AG04449 (cell line): ENCODE measurements around the gene ADAMTS15.

ENCODE experiments used
- CTCF ChIA-PET: fragments of 350-600 bp; formaldehyde crosslinking; extraction: SDS; loops from one replicate; lab custom pipeline; 2021; ENCODE audit warnings: antibody characterized with exemption; lab: Yijun Ruan, JAX
- POLR2A ChIA-PET: fragments of 400-600, 350-600 bp; formaldehyde crosslinking; extraction: SDS; loops from one replicate; lab custom pipeline; 2020; ENCODE audit warnings: antibody characterized with exemption, inconsistent platforms; lab: Yijun Ruan, JAX
- DNase-seq: peaks from one replicate; pipeline ENCODE4 v3.0.0-alpha.2; 2010; ENCODE audit warnings: low read depth, low spot score
- H3K4me3 ChIP-seq: 2 replicates; pipeline ENCODE4 v1.5.1; 2011; ENCODE audit warnings: low read depth, mild to moderate bottlenecking, control low read depth, low read length
- TF ChIP-seq, protein P1 (sequence below): IDR thresholded peaks from one replicate; pipeline ENCODE4 v1.5.1; 2011; ENCODE audit warnings: mild to moderate bottlenecking, moderate library complexity, low read length, control low read depth, inconsistent platforms; ENCODE audit not compliant: insufficient read depth; ENCODE audit errors: missing control alignments

The ADAMTS15 gene

DNA sequence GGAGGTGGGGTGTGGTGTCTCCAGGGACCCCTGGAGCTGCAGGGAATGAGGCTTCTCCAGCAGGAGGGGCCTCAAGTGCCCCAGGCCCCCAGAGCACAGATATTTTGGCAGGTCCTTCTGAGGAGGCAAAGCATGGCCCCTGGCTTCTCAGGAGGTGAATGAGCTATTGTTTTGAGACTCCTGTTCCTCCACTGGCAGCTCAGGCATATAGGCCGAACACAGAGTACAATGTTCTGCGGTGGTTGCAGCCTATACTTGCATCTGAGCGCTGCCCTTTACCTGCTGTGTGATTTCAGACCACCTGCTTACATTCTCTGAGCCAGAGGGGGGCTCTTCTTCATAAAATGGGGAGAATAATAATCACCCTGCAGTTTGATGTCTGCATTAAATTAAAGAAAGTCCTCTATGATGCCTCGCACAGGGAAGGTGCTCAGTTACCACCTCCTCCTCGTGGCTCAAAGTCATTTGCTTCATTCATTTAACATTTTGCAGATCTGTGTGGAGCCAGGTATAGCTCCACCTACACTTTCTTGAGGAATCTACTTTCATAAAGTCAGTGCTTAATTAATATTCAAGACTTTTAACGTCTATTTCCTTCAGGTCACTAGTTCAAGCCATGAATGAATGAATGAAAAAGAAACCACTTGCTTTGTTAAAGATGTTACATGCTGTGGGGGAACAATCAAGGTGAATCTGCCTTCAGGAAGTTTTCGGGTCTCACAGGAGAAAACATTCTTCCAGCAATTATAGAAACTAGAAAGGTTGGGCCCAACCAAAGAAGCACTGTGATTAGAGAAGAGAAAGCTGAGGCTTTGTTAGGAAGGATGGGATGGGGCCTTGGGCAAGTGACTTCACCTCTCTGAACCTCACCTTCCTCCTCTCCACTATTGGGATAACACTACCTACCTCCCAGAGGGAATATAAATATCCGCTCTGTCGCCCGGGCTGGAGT is 68.4 kb downstream of the ADAMTS15 start:
- TF ChIP-seq, protein P1, sequence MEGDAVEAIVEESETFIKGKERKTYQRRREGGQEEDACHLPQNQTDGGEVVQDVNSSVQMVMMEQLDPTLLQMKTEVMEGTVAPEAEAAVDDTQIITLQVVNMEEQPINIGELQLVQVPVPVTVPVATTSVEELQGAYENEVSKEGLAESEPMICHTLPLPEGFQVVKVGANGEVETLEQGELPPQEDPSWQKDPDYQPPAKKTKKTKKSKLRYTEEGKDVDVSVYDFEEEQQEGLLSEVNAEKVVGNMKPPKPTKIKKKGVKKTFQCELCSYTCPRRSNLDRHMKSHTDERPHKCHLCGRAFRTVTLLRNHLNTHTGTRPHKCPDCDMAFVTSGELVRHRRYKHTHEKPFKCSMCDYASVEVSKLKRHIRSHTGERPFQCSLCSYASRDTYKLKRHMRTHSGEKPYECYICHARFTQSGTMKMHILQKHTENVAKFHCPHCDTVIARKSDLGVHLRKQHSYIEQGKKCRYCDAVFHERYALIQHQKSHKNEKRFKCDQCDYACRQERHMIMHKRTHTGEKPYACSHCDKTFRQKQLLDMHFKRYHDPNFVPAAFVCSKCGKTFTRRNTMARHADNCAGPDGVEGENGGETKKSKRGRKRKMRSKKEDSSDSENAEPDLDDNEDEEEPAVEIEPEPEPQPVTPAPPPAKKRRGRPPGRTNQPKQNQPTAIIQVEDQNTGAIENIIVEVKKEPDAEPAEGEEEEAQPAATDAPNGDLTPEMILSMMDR: no peak
- no peak overlapping the region for H3K4me3 ChIP-seq
- ChIA-PET POLR2A (interaction anchor here (0.5 kb wide), 1 partner anchor 130 kb away, joined by 3 read pairs; no protein-coding TSS in a partner anchor), CTCF (interaction anchor here (1.0 to 1.1 kb wide), 2 partner anchors 9 to 345 kb away, joined by 3 read pairs; no protein-coding TSS in a partner anchor)
- DNase-seq: no peak

- ChIA-PET POLR2A (no interaction called here), CTCF (interaction anchor here (1.0 to 1.2 kb wide), 3 partner anchors 8 to 344 kb away, joined by 3 read pairs; no protein-coding TSS in a partner anchor)
- DNase-seq: no peak
- TF ChIP-seq, protein P1: no peak
- no peak overlapping the region for H3K4me3 ChIP-seq
Observed at GRCh38 chr11:130518164-130518680, 69.8 kb downstream of the ADAMTS15 start.

DNA sequence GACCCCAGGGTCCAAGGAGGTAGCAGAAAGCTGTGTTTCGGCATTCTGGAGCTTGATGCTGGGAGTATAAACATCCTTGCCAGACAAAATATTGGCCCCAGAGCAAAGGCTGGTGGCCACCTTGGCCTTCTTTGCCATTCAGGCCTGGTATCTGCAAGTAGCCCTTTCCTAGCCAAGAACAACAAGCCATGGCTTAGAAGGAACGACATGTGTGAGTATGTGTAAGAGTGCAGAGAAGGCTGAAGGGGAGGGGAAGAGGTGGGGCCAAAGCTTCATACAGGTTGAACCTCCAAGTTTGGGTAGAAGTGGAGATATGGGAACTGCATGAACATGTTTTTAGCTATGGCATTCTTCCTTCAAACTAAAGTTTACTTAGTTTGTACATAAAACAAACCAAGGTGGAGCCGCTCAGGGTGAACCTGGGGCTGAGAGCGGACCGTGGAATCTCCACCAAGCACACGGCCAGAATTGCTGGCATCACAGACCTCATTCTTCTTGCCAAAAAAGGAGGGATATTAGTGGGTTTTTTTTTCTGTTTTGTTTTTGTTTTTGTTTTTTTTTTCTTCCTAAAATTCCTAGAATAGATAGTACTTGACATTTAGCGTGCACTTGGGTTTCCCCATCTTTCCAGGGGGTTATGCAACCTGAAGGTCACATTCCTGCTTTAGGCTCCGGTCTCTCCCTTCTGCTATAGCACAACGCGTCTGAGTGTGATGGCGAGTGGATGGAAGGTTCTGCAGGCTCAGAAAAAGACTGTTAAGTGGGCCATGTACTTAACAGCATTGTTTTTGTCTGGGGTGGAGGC is 70.9 kb downstream of the ADAMTS15 start:
- POLR2A ChIA-PET: no interaction called here
- TF ChIP-seq, protein P1: no peak
- no peak overlapping the region for H3K4me3 ChIP-seq
- DNase-seq: no peak
- CTCF ChIA-PET: interaction anchor here (1.2 kb wide), 1 partner anchor 9 kb away, joined by 3 read pairs; no protein-coding TSS in a partner anchor

DNA sequence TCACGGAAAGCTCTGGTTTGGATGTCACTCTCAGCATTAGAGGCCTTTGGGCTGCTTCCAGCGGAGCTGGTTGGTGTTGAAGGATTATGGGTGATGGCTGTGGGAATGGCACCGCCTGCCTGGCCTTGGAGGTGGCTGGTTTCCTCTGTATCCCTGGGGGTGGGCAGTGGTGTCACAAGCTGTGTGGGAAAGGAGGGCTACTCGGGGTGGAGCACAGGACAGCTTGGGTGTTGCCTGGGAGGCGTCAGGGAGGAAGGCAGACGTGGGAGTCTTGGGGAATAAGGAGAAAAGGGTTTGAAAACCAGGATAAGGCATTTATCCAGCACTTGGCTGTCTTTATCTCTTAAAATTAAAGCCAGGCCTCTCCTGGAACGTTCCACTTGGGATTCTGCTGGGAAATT is 71.8 kb downstream of the ADAMTS15 start:
- CTCF ChIA-PET: interaction anchor here (1.0 kb wide), 1 partner anchor 9 kb away, joined by 3 read pairs; no protein-coding TSS in a partner anchor
- no peak for DNase-seq
- H3K4me3 ChIP-seq: no peak overlapping the region
- POLR2A ChIA-PET: no interaction called here
- TF ChIP-seq, protein P1: no peak

DNA sequence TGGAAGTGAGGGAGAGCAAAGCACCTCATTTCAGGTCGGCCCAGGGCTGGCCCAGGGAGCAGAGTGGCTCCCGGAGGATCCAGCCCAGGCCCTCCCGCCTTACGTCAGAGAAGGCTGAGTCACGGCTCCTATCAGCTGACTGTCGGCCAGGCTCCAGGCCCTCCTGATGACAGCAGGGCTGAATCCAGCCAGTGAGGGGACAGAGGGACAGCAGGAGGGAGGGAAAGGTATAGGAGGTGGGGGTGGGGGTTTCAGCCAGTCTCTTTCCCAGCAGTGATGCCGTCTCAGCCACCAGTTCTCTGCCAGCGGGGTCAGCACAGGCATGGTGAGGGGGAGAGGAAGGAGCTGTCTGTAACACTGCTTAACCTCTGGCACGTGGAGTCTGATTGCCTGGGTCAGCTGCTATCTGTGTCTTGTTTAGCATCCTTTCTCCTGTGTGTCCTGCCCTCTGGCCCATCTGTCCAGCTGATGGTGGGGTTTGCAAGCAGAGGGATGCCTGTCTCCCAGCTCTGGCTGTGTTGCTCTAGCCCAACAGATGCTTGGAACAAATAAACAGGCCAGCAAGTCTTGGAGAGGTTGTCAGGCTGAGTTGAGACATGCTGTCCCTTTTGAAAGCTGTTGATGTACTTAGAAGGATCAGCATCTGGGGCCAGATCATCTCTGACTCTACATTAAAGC is 74.0 kb downstream of the ADAMTS15 start:
- ChIA-PET CTCF (interaction anchor here (0.6 to 2.3 kb wide), 4 partner anchors 41 to 340 kb away, joined by 3 to 8 read pairs (median 4); no protein-coding TSS in a partner anchor), POLR2A (no interaction called here)
- peak; percentile 67 for DNase-seq
- no peak overlapping the region for H3K4me3 ChIP-seq
- TF ChIP-seq, protein P1: no peak
